ENCODE measurements around the gene HOXB1. TPM values are rescaled to one million over a fixed set of nuclear protein-coding genes. Genes with fewer than 3 reads are reported as not detected.

The HOXB1 gene
- total and polyA plus RNA-seq, 2 donors (not counting 3 experiments of a cell fraction or from before 2014, with no cell fraction given), result not detected

GRCh38 chr17:48517478-48517877 is 13.3 kb downstream of the HOXB1 start:
- no peak overlapping the region for H3K4me2 ChIP-seq (ENCODE audit: insufficient read depth, low read length)
- no peaks in the 10 kb centered on the region for H3K9me1 ChIP-seq (replicated peaks; ENCODE audit: control insufficient read depth, extremely low read depth, insufficient read depth, low read length)
- no peak overlapping the region for H3K27ac ChIP-seq (ENCODE audit: insufficient read depth, low read depth, low read length)
- no peaks in the 10 kb centered on the region for H3K79me2 ChIP-seq (ENCODE audit: control insufficient read depth, insufficient read depth, low read length)
- H3K9ac ChIP-seq (replicated peaks; ENCODE audit: extremely low read depth, insufficient read depth, low read length), result no peak overlapping the region
- no peak overlapping the region for H3K4me3 ChIP-seq (replicated peaks in 1 of 3; ENCODE audit: insufficient read depth in 1 of 3, low read depth in 1 of 3, low read length in 3 of 3)
- TF ChIP-seq GATA2 (IDR thresholded peaks at IDR 0.05; ENCODE audit: insufficient read depth, insufficient read length, low read depth, low read length), result no peak
- no peak for TF ChIP-seq FOS (IDR thresholded peaks at IDR 0.05; ENCODE audit: borderline replicate concordance, insufficient read depth, low read length)
- TF ChIP-seq POLR2AphosphoS5 (IDR thresholded peaks at IDR 0.05; ENCODE audit: insufficient read depth, low read depth, low read length), result no peak
- TF ChIP-seq EZH2 (IDR thresholded peaks at IDR 0.05; ENCODE audit: borderline replicate concordance, low read depth, low read length, severe bottlenecking), result no peak
- TF ChIP-seq MAX (IDR thresholded peaks at IDR 0.05; ENCODE audit: insufficient read depth, insufficient read length), result no peak
- TF ChIP-seq POLR2A (IDR thresholded peaks at IDR 0.05; ENCODE audit: low read depth, low read length), result no peak
- no peak for TF ChIP-seq MYC (IDR thresholded peaks at IDR 0.05; ENCODE audit: low read depth, low read length)
- no peak for TF ChIP-seq CTCF (IDR thresholded peaks at IDR 0.05; ENCODE audit: extremely low read depth in 1 of 2, insufficient read depth in 1 of 2, low read depth in 1 of 2, low read length in 2 of 2)
- TF ChIP-seq JUN (IDR thresholded peaks at IDR 0.05; ENCODE audit: borderline replicate concordance, insufficient read depth, insufficient read length, low read depth), result no peak
- H3K27me3 ChIP-seq (ENCODE audit: control insufficient read depth in 2 of 2, insufficient read depth in 2 of 2, low read length in 2 of 2), result peaks cover 48 to 59% of the 10 kb centered on the region in 2 experiments
- intact Hi-C loops (cut with micrococcal nuclease), result no loop called here
- no peaks in the 10 kb centered on the region for H3K9me3 ChIP-seq (replicated peaks; ENCODE audit: control insufficient read depth, insufficient read depth, low read length)
- ChIA-PET POLR2A (no interaction called here), CTCF (interaction anchor here (1.4 kb wide), 1 partner anchor 16 kb away, joined by 4 read pairs; no protein-coding TSS in a partner anchor)
- H3K4me1 ChIP-seq (ENCODE audit: control insufficient read depth, extremely low read depth, insufficient read depth, low read length), result no peaks in the 10 kb centered on the region
- no TSS peak for BruUV-seq (replicated peaks)
- FAIRE-seq, result no peak
- no peak for DNase-seq (ENCODE audit: low read depth, low spot score)
- H2AFZ ChIP-seq (ENCODE audit: low read depth, low read length), result no peak overlapping the region
- H4K20me1 ChIP-seq (replicated peaks; ENCODE audit: control insufficient read depth, extremely low read depth, insufficient read depth, low read length), result no peaks in the 10 kb centered on the region
- dilution Hi-C loops (cut with MboI; ENCODE audit: extremely low pct_ligation_motif_present, low sequenced_read_pairs), result no loop called here
- no peaks in the 10 kb centered on the region for H3K36me3 ChIP-seq (ENCODE audit: control insufficient read depth in 2 of 2, extremely low read depth in 1 of 2, insufficient read depth in 2 of 2, low read length in 2 of 2)
